HG03460 (cell line): ENCODE results near the gene E2F4.

Experiments
- ATAC-seq: cut with Tn5 transposase; IDR thresholded peaks from one replicate; pipeline ENCODE4 v1.9.1; 2021; ENCODE audit not compliant: unreplicated experiment

E2F4 gene

DNA sequence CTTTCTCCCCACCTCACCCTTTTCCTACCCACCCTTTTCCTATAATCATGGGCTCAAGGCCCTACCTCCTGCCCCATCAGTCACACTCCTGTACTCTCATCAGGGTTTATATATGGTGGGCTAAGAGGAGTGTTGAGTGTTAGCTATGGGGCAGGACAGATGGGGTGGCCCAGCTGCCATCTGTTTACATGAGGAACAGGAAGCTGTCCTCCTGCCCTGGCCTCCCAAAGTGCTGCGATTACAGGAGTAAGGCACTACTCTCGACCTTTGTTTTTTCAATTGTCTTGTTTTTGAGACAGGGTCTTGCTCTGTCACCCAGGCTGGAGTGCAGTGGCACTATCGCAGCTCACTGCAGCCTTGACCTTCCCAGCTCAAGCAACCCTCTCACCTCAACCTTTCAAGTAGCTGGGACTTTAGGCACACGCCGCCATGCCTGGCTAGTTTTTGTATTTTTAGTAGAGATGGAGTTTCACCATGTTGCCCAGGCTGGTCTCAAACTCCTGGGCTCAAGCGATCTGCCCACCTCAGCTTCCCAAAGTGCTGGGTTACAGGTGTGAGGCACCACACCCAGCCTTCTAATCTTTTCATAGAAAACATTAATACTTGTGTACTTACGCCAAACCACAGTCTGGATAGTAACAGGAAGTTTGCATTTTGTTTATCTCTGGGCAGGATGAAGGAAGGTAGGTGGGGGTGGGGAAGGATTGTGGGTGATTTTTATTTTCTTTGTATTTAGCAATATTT is 33.9 kb upstream of the E2F4 start:
- no peak for ATAC-seq

DNA sequence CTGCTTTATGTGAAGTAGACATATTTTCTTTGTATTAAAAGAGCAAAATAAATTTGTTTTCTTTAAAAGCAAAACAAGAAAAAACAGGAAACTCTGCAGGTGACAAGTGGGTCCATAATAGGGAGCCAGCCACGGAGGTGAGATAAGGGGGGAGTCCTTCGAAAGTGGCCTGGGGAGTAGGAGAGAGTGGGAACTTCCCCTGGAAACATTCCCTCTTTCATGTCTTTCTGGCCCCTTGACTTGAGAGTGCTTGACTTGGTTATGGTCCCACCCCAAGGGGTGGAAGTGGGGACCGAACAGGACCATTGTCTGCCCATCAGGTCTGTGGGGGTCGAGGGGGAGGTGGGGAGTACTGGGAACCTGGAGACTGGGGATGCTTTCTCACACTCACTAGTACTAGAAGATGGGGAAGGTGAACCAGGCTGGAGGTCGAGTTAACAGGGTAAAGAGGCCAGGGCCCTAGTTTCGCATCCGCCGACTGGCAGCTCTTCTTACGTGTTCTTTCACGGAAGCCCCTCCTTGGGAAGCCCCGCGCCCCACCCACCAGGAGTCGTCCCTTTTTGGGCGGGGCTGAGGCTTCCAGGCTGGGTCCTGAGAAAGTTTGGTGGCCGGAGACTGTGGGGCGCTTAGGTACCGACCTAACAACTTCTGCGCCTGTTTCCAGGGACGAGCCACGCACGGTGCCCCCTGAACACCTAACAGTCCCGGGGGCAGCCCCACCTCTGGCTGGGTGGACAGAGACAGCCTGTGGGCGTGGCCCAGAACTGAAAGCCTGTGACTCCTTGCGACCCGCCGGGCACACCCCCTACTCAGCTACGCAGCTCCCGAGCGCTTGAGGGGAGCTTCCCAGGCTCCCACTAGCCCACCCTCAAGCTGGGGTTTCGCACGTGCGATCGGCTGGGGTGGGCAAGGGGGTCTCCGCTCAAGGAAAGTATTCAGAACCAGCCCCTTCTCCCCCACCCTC is 33.0 kb upstream of the E2F4 start:
- ATAC-seq, result peak; percentile 40

DNA sequence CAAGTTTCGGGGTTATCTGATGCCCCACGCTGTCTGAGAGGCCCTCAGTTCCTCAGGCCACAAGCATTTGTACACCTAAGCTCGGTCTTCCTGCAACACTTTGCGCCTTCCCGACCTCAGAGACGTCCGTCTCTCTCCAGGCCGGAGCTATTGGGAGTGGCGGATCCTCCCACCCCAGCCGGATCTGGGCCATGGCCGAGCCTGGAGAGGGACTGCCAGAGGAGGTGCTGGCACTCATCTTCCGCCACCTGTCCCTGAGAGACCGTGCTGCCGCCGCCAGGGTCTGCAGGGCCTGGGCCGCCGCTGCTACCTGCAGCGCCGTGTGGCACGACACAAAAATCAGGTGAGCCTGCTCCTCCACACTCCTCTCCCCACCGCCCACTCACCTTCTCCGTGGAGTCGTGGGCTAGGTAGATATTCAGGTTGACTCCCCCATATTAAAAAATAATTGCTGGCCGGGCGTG is 30.3 kb upstream of the E2F4 start:
- no peak for ATAC-seq

DNA sequence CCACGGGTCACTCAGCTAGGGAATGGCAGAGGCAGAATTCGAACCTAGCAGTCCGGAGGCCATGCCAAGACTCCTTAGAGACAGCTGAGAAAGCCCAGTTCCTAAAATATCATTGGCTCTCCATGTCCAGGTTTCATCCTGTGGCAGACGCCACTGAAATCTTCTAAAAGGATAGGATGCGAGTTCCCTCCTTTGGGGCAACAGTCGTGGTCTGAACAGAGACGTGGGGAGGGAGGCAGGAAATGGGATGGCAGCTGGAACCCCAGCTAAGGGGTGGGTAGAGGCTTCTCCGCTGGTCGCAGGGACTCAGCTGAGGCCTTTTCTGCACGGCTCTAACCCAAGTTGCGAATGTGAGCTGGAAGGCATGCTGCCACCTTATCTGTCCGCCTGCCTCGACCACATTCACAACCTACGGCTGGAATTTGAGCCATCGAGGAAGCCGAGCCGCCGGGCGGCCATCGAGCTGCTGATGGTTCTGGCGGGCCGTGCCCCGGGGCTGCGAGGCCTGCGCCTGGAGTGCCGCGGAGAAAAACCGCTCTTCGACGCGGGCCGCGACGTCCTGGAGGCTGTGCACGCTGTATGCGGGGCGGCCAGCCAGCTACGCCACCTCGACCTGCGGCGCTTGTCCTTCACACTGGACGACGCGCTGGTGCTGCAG is 29.3 kb upstream of the E2F4 start:
- no peak for ATAC-seq

DNA sequence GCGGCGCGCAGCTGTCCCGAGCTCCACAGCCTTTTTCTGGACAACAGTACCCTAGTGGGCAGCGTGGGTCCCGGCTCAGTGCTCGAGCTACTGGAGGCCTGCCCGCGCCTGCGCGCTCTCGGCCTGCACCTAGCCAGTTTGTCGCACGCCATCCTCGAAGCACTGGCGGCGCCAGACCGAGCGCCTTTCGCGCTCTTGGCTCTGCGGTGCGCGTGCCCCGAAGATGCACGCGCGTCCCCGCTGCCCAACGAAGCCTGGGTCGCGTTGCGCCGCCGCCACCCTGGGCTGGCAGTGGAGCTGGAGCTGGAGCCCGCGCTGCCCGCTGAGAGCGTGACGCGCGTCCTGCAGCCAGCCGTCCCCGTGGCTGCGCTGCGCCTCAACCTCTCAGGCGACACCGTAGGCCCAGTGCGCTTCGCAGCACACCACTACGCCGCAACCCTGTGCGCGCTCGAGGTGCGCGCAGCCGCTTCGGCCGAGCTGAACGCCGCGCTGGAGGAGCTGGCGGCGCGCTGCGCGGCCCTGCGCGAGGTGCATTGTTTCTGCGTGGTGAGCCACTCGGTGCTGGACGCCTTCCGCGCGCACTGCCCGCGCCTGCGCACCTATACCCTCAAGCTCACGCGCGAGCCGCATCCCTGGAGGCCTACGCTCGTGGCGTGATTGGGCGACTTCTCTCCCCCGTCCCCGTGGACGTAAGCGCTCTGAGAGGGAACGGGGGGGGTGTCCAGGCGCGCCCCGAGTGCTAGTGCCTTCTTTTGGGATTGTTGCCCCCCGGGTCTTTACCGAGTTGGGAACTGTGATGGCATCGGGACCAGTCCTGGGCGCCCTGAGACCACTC is 28.6 kb upstream of the E2F4 start:
- no peak for ATAC-seq

DNA sequence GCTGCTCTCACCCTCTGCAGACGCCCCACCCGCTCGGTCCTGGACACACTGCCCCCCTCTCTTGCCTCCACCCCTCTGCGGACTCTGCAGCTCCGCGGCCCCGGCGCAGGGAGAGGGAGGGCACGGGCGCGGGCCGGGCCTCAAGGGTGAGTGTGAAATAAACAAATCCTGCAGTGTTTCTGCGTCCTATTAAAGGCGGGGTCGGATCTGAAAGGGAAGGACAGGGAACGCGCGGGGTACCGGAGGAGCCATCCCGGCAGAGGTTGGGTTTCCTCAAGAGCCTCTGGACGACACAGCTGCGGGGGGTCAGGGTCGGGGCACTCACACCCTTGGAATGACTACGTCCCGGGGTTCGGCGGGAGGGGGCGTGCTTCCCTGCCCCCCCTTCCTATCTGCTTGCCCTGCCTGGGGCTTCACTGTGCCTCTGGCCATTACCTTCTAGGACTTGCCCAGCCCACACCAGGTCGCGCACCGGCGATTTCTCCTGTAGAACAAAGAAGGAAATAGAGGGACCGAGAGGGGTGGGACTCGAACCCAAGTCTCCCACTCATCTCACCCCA is 27.9 kb upstream of the E2F4 start:
- ATAC-seq, result no peak

DNA sequence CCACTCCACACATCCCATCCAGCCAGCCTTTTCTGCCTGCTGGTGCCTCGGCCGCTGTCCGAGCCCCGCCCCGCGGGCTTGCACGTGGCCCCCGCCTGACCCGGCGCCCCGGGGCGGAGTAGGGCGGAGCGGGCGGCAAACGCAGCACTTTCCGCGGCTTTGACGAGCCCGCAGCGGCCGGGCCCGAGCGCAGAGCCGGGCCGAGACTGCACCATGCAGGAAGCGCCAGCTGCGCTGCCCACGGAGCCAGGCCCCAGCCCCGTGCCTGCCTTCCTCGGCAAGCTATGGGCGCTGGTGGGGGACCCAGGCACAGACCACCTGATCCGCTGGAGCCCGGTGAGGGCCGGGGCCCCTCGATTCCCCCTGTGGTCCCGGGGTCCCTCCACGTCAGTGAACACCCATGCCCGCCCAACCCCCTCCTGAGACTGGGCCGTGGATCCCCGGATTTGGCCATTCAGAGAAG is 27.3 kb upstream of the E2F4 start, which contains the start of gene HSF4:
TSS of gene HSF4 (plus strand) at position 147 of the 463 bp plus-strand sequence. CDS start at position 214, 67 bp downstream.
- no peak for ATAC-seq

DNA sequence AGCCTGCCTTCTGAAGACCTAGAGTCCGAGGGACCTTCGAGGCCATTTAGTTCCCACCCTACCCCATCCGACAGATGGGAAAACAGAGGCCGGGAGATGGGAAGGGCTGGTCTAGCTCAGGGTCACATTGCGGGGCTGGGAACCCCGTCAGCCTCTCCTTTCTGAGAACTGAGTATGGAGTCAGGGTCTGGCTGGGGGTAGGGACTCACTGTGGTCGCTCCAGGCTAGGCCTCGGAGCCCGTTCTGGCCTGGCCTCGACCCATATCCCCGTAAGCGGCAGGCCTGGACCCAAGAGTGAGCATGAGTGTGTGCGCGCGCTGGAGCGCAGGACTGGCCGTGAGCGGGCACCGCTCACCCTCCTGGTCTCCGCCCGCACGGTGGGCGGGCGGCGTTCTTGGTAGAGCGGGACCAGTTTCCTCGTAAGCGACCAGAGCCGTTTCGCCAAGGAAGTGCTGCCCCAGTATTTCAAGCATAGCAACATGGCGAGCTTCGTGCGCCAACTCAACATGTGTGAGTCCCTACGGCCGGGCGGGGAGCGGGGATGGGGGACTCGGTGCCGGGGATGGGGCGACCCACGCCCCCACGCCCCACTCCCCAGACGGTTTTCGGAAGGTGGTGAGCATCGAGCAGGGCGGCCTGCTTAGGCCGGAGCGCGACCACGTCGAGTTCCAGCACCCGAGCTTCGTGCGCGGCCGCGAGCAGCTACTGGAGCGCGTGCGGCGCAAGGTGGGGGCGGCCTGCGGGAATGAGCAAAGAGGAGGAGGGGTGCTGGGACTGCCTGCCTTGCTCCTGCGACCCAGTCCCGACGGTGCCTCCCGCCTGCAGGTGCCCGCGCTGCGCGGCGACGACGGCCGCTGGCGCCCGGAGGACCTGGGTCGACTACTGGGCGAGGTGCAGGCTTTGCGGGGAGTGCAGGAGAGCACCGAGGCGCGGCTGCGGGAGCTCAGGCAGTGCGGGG is 26.6 kb upstream of the E2F4 start:
- no peak for ATAC-seq

DNA sequence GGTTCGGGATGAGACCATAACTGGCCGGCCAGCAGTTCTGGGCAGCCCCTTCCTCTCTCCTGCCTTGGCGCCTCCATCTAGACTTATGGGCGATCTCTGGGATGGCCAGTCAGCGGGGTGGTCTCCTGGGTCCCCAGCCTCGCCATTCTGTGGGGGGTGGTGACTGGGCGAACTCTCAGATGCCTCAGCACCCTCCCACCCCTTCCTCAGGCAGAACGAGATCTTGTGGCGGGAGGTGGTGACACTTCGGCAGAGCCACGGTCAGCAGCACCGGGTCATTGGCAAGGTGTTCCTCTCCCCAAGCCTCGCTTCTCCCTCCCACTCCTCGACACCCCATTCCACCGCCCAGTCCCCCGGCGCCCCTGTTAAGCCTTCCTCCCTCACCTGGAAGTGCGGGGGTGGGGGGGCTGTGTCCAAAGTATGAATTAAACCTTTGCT is 25.8 kb upstream of the E2F4 start:
- ATAC-seq, result no peak

DNA sequence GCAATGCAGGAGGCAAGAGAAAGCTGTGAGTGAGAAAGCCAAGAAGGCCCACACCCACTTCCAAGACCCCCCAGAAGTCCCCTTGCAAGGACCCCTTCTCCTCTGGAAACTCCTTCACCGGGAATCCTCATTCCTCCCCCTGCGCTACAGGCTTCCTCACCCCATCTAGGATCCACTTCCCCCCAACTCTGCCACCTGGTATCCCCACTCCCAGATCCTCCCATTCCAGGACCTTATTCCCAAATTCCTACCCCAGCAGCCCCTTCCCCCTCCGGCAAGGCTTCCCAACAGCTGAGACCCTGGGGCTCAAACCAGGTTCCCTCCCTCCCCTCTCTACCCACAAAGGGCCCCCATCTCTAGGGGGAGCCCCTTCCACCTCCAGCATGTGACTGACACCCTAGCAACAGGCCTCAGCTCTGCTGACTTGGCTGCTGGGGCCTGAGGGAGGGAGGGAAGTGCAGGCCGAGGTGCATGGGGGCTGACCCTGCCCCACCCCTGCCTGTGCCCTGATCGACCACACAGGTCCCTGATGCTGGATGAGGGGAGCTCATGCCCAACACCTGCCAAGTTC is 25.3 kb upstream of the E2F4 start:
- ATAC-seq, result no peak

DNA sequence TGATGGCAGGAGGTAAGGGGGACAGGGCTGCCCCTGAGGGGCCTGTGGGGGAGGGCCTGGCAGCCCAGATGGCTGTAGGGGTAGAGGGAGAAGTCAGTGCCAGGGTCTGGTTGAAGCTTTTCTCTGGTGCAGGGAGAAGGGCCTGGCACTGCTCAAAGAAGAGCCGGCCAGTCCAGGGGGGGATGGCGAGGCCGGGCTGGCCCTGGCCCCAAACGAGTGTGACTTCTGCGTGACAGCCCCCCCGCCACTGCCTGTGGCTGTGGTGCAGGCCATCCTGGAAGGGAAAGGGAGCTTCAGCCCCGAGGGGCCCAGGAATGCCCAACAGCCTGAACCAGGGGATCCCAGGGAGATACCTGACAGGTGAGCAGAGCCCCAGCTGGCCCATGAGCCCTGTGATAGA is 24.4 kb upstream of the E2F4 start:
- no peak for ATAC-seq

DNA sequence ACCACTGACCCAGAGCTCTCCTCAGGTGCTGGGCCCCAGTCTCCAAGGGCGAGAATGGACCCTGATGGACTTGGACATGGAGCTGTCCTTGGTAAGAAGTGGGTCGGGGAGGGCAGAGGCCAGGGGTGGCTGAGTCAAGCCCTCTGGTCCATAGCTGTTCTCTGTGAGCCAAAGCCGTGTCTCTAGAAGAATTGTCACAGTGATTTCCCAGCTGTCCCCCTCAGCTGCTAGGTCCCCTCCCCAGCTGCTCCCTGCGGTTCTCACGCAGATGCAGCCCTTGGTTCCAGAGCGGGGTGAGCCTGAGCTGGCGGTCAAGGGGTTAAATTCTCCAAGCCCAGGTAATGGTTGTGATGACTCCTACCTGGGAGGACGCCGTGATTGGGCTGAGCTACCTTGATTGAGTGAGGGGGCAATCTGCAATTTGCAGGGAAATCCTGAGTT is 22.9 kb upstream of the E2F4 start:
- no peak for ATAC-seq

DNA sequence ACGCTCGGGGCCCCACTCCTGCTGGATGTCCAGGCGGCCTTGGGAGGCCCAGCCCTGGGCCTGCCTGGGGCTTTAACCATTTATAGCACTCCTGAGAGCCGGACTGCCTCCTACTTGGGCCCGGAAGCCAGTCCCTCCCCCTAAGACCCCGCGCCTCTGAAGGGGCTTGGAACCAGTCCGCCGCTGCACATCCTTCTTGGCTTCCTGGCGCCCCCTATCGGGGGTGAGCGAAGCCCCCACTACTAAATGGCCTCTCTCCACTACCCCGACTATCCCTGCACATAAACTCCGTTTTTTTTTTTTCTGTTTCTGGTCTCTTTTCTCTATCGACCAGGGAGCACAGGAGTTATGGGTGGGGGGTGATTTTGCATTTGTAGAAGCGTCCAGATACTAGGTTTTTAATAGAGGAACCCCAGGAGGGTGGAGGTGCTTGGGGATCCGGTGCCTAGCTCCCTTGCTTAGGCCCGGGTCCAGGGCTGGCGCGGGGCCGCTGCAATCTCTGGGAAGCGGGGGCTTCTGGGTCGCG is 22.2 kb upstream of the E2F4 start:
- no peak for ATAC-seq

DNA sequence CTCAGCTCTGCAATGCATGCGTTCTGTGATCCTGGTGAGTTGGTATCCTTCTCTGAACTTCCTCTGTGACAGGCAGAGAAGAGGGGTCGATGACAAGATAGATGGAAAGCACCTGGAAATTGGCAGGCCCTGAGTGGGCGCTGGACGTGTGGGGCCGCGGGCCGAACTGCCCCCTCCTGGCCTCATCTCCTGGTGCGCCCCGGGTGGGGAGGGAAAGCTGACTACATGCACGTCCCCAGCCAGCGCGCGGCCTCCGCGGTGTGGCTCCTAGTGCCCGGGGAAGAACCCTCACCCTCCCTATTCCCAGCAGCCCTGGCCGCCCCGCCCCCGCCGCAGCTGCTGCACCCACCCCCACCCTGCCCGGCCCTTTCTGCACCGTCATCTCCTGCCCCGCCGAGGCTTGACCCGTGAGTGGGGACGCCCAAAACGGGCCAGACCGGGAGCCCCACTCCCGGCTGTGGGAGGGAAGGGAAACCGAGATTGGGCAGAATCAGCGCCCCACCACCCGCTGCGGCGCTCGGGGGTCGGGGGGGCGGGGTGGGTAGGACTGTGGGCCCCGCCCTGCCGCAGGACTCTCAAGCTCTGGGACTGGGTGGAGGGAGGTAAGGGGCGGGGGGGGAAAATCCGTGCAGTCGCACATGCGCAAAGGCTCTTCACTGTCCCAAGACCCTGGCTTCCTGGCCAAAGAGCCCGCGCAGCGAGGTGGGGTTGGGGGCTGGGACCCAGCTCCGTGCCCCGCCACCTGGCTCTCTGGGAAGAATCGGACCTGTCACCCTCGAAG is 21.6 kb upstream of the E2F4 start, which contains the start of gene NOL3:
TSS of gene NOL3 (plus strand) at position 371 of the 781 bp plus-strand sequence.
- peak; percentile 45 for ATAC-seq

DNA sequence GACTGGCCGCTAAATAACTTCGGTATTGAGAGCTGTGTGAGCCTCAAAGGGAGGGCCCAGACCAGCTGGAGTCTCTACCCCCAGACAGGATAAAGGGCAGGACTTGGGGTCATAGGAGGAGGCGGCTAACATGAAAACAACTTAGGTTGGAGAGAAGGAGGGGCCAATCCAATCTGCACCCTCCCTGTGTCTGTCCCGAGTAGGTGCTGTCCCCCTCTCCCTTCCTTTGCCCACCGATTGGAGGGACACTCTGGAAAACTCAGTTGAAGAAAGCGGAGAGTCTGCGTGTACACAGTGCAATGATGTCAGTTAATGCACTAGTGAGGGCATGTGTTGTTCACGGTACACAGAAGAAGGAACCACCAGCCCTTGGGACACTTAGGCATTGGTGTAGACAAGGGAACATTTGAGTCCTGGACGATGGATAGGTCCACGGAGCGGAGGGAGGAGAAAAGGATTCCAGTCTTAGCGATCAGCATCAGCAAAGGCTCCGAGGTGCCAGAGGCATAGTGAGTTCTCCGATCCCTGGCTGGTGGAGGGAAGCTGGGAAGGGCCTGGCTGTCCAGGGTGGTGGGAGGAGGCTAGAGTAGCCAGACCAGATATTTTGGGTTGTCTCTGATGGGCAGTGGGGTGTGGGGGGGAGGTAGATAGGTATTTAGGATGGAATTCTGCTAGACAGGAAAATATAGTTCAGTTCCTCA is 20.9 kb upstream of the E2F4 start:
- peak; percentile 8 for ATAC-seq

DNA sequence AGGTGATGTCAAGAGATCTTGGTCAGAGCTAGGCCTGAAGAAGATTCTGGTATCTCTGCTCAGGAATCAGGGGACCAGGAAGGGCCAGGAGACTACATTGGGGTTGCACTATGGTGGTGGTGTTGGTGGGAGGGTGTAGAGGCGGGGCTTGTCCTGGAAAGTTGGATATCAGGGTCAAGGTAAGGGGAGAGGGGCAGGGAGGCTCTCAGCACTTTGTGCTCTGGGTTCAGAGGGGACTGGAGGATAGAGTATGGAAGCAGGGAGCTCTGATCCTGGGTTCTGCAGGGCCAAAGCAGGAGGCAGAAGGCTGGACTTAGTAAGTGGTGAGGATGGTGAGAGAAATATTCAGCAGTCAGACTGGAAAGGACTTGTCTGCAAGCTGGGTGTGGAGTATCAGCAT is 18.6 kb upstream of the E2F4 start:
- no peak for ATAC-seq
